AG09319 (cell line): ENCODE results near the gene MATN4.

ENCODE experiments used
- DNase-seq: peaks from one replicate; pipeline ENCODE4 v3.0.0-alpha.2; 2010; ENCODE audit warnings: low read depth; ENCODE audit errors: extremely low read depth
- TF ChIP-seq, protein P1 (sequence below): IDR thresholded peaks from 2 replicates; pipeline ENCODE4 v1.5.1; 2011; ENCODE audit warnings: low read depth, mild to moderate bottlenecking, inconsistent platforms, low read length, moderate library complexity

Gene MATN4

DNA sequence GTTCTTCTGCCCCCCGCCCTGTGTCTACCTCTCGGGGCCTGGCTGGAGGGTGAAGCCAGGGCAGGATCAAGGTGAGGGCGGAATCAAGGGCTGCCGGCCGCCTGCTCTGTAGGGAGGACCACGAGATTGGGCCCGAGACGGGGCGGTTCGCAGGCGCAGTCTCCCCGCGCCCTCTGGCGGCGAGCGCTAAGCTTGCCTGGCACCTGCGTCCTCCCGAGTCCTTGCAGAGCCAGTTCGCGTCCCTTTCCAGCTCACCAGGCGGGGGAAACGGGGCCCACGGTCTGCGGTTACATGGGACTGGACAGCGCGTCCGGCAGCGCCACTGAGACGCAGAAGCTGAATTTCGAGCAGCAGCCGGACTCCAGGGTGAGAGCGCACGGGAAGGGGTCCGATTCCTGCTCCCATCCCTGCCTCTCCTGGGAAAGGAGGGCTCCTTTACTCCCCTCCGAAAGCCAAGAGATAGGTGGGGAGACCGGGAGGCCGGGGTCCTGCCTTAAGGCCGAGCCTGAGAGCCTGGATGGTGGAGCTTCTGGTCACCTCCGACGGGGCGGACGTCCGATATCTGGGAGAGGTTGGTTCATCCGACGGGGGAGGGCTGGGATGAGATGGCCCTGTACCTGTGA, 3.6 kb upstream of the MATN4 start:
- TF ChIP-seq, protein P1, sequence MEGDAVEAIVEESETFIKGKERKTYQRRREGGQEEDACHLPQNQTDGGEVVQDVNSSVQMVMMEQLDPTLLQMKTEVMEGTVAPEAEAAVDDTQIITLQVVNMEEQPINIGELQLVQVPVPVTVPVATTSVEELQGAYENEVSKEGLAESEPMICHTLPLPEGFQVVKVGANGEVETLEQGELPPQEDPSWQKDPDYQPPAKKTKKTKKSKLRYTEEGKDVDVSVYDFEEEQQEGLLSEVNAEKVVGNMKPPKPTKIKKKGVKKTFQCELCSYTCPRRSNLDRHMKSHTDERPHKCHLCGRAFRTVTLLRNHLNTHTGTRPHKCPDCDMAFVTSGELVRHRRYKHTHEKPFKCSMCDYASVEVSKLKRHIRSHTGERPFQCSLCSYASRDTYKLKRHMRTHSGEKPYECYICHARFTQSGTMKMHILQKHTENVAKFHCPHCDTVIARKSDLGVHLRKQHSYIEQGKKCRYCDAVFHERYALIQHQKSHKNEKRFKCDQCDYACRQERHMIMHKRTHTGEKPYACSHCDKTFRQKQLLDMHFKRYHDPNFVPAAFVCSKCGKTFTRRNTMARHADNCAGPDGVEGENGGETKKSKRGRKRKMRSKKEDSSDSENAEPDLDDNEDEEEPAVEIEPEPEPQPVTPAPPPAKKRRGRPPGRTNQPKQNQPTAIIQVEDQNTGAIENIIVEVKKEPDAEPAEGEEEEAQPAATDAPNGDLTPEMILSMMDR, result peak; percentile 82
- DNase-seq, result no peak

DNA sequence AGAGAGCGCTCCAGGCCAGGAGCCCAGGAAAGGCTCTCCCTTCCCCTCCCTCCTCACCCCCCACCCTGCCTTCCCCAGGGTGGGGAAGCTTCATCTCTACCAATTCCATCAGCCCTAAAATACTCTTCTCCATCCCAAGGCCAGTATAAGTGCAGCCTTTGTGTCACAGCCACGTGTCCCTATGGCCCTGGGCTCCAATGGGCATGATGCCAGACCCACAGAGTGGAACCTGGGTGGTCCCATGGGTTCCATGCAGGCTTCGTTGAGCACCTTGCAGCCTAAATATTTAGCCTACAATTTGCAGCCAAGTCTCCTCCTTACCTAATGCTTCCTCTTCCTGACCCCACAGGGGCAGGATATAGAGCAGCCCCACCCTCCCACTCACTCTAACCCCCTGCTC, 976 bp upstream of the MATN4 start:
- TF ChIP-seq, protein P1, result no peak
- DNase-seq, result no peak

DNA sequence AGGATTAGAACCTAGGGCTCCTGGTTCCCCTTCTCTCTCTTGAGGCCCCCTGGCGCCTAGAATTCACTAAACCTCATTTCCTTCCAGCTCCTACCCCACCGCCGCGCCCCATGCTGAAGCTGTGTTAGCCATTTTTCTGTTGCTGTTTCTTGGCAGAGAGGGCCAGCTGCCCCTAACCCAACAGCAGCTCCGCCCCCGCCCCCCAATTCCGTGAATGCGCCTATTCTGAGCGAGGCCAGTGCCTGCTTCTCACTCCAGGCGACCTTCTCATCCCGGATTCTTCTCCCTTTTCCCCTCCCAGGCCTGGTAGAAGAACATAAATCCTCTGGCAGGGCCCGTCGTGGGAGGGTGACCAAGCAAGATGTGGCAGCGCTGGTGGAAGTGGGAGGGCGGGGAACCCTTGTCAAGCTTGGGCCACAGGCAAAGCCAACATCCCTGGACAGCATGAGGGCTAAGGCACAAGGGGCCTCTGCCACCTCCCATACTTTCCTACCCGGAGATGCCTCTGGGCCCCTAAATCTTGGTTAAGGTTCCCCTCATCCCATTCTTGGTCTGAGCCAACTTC, 941 bp downstream of the MATN4 start:
- TF ChIP-seq, protein P1, result no peak
- no peak for DNase-seq

DNA sequence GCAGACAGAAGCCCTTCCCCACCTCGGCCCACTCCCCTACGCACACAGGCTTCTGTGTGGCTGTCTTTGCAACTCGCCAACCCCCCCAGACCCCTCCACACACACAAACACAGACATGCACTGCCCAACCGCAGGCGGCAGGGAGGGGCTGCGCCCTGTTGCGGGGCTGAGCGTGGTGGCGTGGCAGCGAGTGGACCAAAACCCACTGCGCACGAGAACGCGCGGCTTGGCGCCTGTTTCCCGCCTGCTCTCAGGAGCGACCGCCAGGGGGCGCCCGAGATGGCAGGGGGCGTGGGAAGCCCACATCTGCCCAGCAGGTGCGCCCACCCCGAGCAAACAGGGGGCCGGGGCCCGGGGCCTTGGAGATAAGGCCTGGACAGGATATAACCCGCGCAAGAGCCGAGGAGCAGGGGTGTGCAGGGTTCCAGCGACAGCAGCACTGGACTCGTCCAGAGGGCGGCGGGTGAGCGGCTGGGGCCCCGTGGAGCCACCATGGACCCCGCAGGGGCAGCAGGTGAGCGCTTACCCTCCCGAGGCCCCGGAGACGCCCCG, 1.6 kb downstream of the MATN4 start, which contains the start of gene RBPJL:
Gene RBPJL (plus strand): TSS at position 410 of the 552 bp plus-strand sequence. CDS start 83 bp downstream, at position 493.
- DNase-seq, result no peak
- TF ChIP-seq, protein P1, result peak; percentile 84

DNA sequence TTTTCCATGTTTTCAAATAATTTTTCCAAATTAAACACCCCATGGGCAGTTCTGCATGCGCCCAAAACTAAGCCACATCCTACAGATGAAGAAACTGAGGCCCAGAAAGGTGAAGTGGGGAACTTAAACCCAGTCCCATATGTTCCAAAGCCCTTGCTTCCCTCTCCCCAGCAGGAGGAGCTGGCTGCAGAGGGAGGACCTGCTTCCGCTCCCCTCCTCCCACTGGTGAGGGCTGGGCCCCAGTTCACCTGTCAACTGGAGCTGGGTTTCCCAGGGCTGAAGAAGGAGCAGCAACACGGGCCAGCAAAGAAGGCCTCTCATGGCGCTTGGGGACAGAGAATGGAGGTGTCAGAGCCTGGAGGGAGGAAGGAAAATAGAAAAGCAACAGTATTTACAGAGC, 2.8 kb downstream of the MATN4 start:
- no peak for DNase-seq
- TF ChIP-seq, protein P1, result no peak

DNA sequence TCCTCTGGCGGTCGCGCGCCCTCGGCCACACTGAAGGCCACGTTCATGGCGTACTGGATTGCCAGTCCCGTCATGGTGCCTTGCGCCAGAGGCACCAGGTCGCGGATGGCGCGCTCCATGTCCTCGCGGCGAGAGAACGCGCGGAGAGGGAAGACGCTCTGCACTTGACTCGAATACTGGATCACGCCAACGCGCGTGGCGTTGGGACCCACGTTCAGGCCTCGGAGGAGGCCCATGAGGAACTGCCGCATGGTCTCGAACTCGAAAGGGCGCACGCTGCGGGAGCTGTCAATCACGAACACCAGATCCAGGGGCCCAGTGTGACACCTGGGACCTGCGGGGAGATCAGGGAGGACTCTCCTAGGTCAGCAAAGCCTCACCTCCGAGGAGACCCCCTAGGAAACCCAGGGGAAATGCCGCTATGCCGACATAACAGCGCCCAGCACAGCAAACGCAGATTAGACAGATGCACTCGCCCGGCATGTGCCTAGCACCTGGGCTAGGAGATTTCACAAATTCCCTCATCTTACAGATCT, 3.6 kb downstream of the MATN4 start:
- TF ChIP-seq, protein P1, result no peak
- DNase-seq, result no peak
